HG03060 (cell line): ENCODE results near the gene MSGN1.
A peak's percentile ranks its signal among the peaks of the same experiment; 100 is the strongest.

Experiments
- ATAC-seq: cut with Tn5 transposase; IDR thresholded peaks from one replicate; pipeline ENCODE4 v1.9.1; 2021; ENCODE audit warnings: low read depth, moderate number of reproducible peaks; ENCODE audit not compliant: unreplicated experiment

The MSGN1 gene

GRCh38 chr2:17845806-17846205 is 29.5 kb downstream of the MSGN1 start:
- no peak for ATAC-seq

- no peak for ATAC-seq
These were observed 30.4 kb downstream of the MSGN1 start for GRCh38 chr2:17846676-17847075.

GRCh38 chr2:17847236-17847635 is 31.0 kb downstream of the MSGN1 start:
- ATAC-seq, result no peak

GRCh38 chr2:17849275-17849674 is 33.0 kb downstream of the MSGN1 start:
- no peak for ATAC-seq

GRCh38 chr2:17850151-17850550 is 33.9 kb downstream of the MSGN1 start:
- ATAC-seq, result no peak

GRCh38 chr2:17851731-17852585 is 35.7 kb downstream of the MSGN1 start:
- ATAC-seq, result peak; percentile 63

- ATAC-seq, result no peak
These were observed 37.5 kb downstream of the MSGN1 start for GRCh38 chr2:17853799-17854198.

- ATAC-seq, result no peak
These were observed 40.8 kb downstream of the MSGN1 start for GRCh38 chr2:17857021-17857420.

GRCh38 chr2:17858064-17858463 is 41.8 kb downstream of the MSGN1 start:
- ATAC-seq, result no peak

- no peak for ATAC-seq
These were observed 47.3 kb downstream of the MSGN1 start for GRCh38 chr2:17863539-17863938.

- no peak for ATAC-seq
These were observed 48.4 kb downstream of the MSGN1 start for GRCh38 chr2:17864676-17865075.

GRCh38 chr2:17867133-17867532 is 50.9 kb downstream of the MSGN1 start:
- no peak for ATAC-seq
